Prostate gland (tissue), 2 donors: ENCODE data around the gene DHRS7B. TPM values are rescaled to one million over a fixed set of nuclear protein-coding genes. Genes with fewer than 3 reads are reported as not detected.

Source experiments
- DNase-seq: peaks from one replicate; pipeline ENCODE4 v3.0.0-alpha.2; 2019; ENCODE audit warnings: low spot score
- H3K27ac ChIP-seq, 2 donors: fragments of 200-600 bp; sonication (generic); 2 replicates each; pipeline ENCODE4 v1.5.1; 2017 to 2019
- H3K27me3 ChIP-seq: fragments of 200-600 bp; sonication (generic); replicated peaks from 2 replicates; pipeline ENCODE4 v1.5.1; 2019; ENCODE audit not compliant: insufficient read depth
- H3K36me3 ChIP-seq, 2 donors: fragments of 200-600 bp; sonication (generic); 1 replicate in 1 of 2; 2 replicates in 1 of 2; pipeline versions ENCODE4 v1.5.1 to v1.8.1; 2017 to 2019
- H3K4me1 ChIP-seq: fragments of 200-600 bp; sonication (generic); replicated peaks from 2 replicates; pipeline ENCODE4 v1.5.1; 2019
- H3K4me3 ChIP-seq, 2 donors: fragments of 200-600 bp; sonication (generic); 2 replicates each; pipeline ENCODE4 v1.5.1; 2017 to 2019
- H3K9me3 ChIP-seq: fragments of 200-600 bp; sonication (generic); 2 replicates; pipeline ENCODE4 v1.5.1; 2017
- CTCF ChIP-seq, 4 experiments: fragments of 200-600 bp in 2 of 4; fragments of 450-650 bp in 2 of 4; sonication (generic) in 2 of 4; IDR thresholded peaks; 1 replicate in 3 of 4; 2 replicates in 1 of 4; pipeline ENCODE4 v1.5.1; 2016 to 2019; ENCODE audit warnings: antibody characterized with exemption in 4 of 4, mild to moderate bottlenecking in 2 of 4, moderate library complexity in 2 of 4
- POLR2A ChIP-seq: fragments of 450-650 bp; IDR thresholded peaks from one replicate; pipeline ENCODE4 v1.6.1; 2016; ENCODE audit warnings: antibody characterized with exemption, mild to moderate bottlenecking
- POLR2AphosphoS5 ChIP-seq: sonication (generic); formaldehyde crosslinking; IDR thresholded peaks from one replicate; pipeline ENCODE4 v1.6.1; 2017; ENCODE audit warnings: antibody characterized with exemption
- WGBS: methylation state at CpG from one replicate; pipeline ENCODE4 v1.1.5; 2018; 5-methylcytosine and 5-hydroxymethylcytosine counted together
- intact Hi-C: fragments of 100-400 bp; cut with DNase I; formaldehyde crosslinking; loops from one replicate; pipeline ENCODE4 v1.14.2; 2022
- total RNA-seq, 2 donors: library from RNA; depleted of rRNA; stranded (reverse); fragments of >200 nt; gene quantifications; one replicate each; pipeline ENCODE4 v1.1.0, GENCODE V29; 2016

Gene DHRS7B
- total RNA-seq, result 10 to 100 TPM; 52.1 to 67.5 TPM

- H3K4me3 ChIP-seq, result peak within 1 kb of the TSS; percentile 67 to 72
- no peaks in the 10 kb centered on the region for H3K36me3 ChIP-seq
- peak within 1 kb of the TSS; percentile 91 to 93 for H3K27ac ChIP-seq
- H3K9me3 ChIP-seq, result no peaks in the 10 kb centered on the region
- under 1% methylated on average over 65 of the region's 66 CpGs for WGBS
- no peaks in the 10 kb centered on the region for H3K27me3 ChIP-seq
- H3K4me1 ChIP-seq, result no peaks in the 10 kb centered on the region
- intact Hi-C loops, result loop anchor here (2.0 to 10.0 kb wide), 4 partner anchors 86 to 385 kb away; no protein-coding TSS in a partner anchor
- peak in 1 of 4 experiments; percentile 14 for TF ChIP-seq CTCF (IDR thresholded peaks at IDR 0.05)
- TF ChIP-seq POLR2A, result peak; percentile 84
- TF ChIP-seq POLR2AphosphoS5, result peak; percentile 99
- DNase-seq, result peak; percentile 97
Measured at GRCh38 chr17:21126645-21127508, at the start of gene DHRS7B. TSS of gene DHRS7B (plus strand) at chr17:21126964. CDS start at chr17:21126972, 8 bp downstream.

GRCh38 chr17:21077281-21077680, 49.5 kb upstream of the DHRS7B start:
- no peak overlapping the region for H3K4me3 ChIP-seq
- no peak for DNase-seq
- H3K27me3 ChIP-seq, result no peaks in the 10 kb centered on the region
- peaks cover 3% of the 10 kb centered on the region for H3K4me1 ChIP-seq
- WGBS, result 89% methylated on average over 2 of the region's 2 CpGs
- no peaks in the 10 kb centered on the region for H3K36me3 ChIP-seq
- intact Hi-C loops, result no loop called here
- H3K9me3 ChIP-seq, result no peaks in the 10 kb centered on the region
- no peak for TF ChIP-seq CTCF (IDR thresholded peaks at IDR 0.05)
- TF ChIP-seq POLR2AphosphoS5, result no peak
- no peak for TF ChIP-seq POLR2A
- H3K27ac ChIP-seq, result no peak overlapping the region

GRCh38 chr17:21078016-21078780, 48.6 kb upstream of the DHRS7B start:
- intact Hi-C loops, result no loop called here
- Histone ChIP-seq H3K9me3 (no peaks in the 10 kb centered on the region), H3K4me3 (no peak overlapping the region), H3K27me3 (no peaks in the 10 kb centered on the region), H3K27ac (no peak overlapping the region), H3K4me1 (peaks cover 3% of the 10 kb centered on the region), H3K36me3 (no peaks in the 10 kb centered on the region)
- WGBS, result 25% methylated on average over 11 of the region's 11 CpGs
- TF ChIP-seq POLR2A (no peak), CTCF (IDR thresholded peaks at IDR 0.05) (no peak), POLR2AphosphoS5 (no peak)
- no peak for DNase-seq

GRCh38 chr17:21079196-21079595, 47.6 kb upstream of the DHRS7B start:
- DNase-seq, result no peak
- Histone ChIP-seq H3K27ac (no peak overlapping the region), H3K36me3 (no peaks in the 10 kb centered on the region), H3K4me1 (peaks cover 3% of the 10 kb centered on the region), H3K9me3 (no peaks in the 10 kb centered on the region), H3K4me3 (no peak overlapping the region), H3K27me3 (no peaks in the 10 kb centered on the region)
- intact Hi-C loops, result no loop called here
- TF ChIP-seq CTCF (IDR thresholded peaks at IDR 0.05) (no peak), POLR2AphosphoS5 (no peak), POLR2A (no peak)
- 64% methylated on average over 7 of the region's 7 CpGs for WGBS
